DOHH2 (cell line): Measurements from ENCODE around the gene EMB.
"Not testable (repeated sequence)": the region's sequence is repeated elsewhere in the genome, so short reads cannot be mapped to it uniquely, and the experiment has no call there.

ENCODE experiments used
- H3F3A ChIP-seq: fragments of 200-600 bp; sonication (generic), shearing (Covaris generic); 2 replicates; pipeline ENCODE4 v1.6.0; 2016; ENCODE audit warnings: antibody characterized with exemption, mild to moderate bottlenecking; ENCODE audit not compliant: control insufficient read depth, insufficient read depth
- H3K27ac ChIP-seq: fragments of 200-600 bp; sonication (generic); 2 replicates; pipeline ENCODE4 v1.5.1; 2014; ENCODE audit warnings: low read depth, mild to moderate bottlenecking, low read length, moderate library complexity
- H3K27me3 ChIP-seq: fragments of 200-600 bp; sonication (generic); 2 replicates; pipeline ENCODE4 v1.6.1; 2014; ENCODE audit warnings: mild to moderate bottlenecking, low read length, mixed read lengths; ENCODE audit not compliant: control insufficient read depth
- H3K36me3 ChIP-seq: fragments of 200-600 bp; sonication (generic); 2 replicates; pipeline ENCODE4 v1.6.1; 2014; ENCODE audit warnings: mild to moderate bottlenecking, low read length, moderate library complexity, mixed read lengths; ENCODE audit not compliant: control insufficient read depth
- H3K4me1 ChIP-seq: fragments of 200-600 bp; sonication (generic); 2 replicates; pipeline ENCODE4 v1.6.1; 2014; ENCODE audit warnings: mild to moderate bottlenecking, low read length, mixed read lengths; ENCODE audit not compliant: control insufficient read depth
- H3K4me2 ChIP-seq: fragments of 200-600 bp; sonication (generic); 2 replicates; pipeline ENCODE4 v1.6.0; 2014; ENCODE audit warnings: mild to moderate bottlenecking, low read length, moderate library complexity
- H3K4me3 ChIP-seq: fragments of 200-600 bp; sonication (generic); 2 replicates; pipeline ENCODE4 v1.5.1; 2014; ENCODE audit warnings: mild to moderate bottlenecking, low read length, mixed read lengths
- H3K79me2 ChIP-seq: fragments of 200-600 bp; sonication (generic); 2 replicates; pipeline ENCODE4 v1.6.1; 2014; ENCODE audit warnings: mild to moderate bottlenecking, low read length, mixed read lengths; ENCODE audit not compliant: control insufficient read depth
- H3K9me2 ChIP-seq: fragments of 200-600 bp; sonication (generic); replicated peaks from 2 replicates; pipeline ENCODE4 v1.6.1; 2014; ENCODE audit warnings: mild to moderate bottlenecking, low read length, mixed read lengths; ENCODE audit not compliant: control insufficient read depth
- H3K9me3 ChIP-seq: fragments of 200-600 bp; sonication (generic); 2 replicates; pipeline ENCODE4 v1.6.1; 2014; ENCODE audit warnings: antibody characterized with exemption, low read length, mixed read lengths; ENCODE audit not compliant: control insufficient read depth, insufficient read depth
- H4K20me1 ChIP-seq: fragments of 200-600 bp; sonication (generic); 2 replicates; pipeline ENCODE4 v1.6.0; 2014; ENCODE audit warnings: low read depth, mild to moderate bottlenecking, antibody characterized with exemption, low read length, moderate library complexity; ENCODE audit not compliant: control insufficient read depth, insufficient read depth
- EZH2phosphoT487 ChIP-seq: fragments of 200-600 bp; sonication (generic); IDR thresholded peaks from 2 replicates; pipeline ENCODE4 v1.6.1; 2017; ENCODE audit warnings: borderline replicate concordance, mild to moderate bottlenecking, antibody characterized with exemption, low read length, moderate library complexity, mixed read lengths
- TF ChIP-seq, protein P1 (sequence below): fragments of 200-600 bp; sonication (generic); IDR thresholded peaks from one replicate; pipeline ENCODE4 v1.5.1; 2014; ENCODE audit warnings: antibody characterized with exemption, mild to moderate bottlenecking, low read depth, low read length; ENCODE audit not compliant: poor library complexity, severe bottlenecking

EMB gene

DNA sequence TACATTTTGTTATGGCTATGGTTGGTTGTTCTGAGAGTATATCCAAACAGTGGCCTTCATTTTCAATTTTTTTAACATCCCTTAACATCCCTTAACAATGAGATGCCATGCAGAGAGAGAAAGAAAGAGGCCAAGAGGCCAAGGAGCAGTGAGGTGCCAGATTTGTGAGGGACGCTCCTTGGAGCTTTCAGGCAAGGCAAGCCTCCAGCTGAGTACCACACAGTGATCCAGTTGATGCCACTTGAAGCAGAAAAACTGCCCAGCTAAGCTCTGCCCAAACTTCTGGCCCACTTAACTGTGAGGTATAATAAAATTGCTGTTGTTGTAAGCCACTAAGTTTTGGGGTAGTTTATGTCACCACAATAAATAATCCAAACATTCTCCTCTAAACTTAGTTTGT is 22.6 kb upstream of the EMB start:
- Histone ChIP-seq H3K27me3 (no peaks in the 10 kb centered on the region), H3F3A (no peaks in the 10 kb centered on the region), H3K4me2 (no peak overlapping the region), H3K27ac (no peak overlapping the region), H3K9me3 (no peaks in the 10 kb centered on the region), H3K9me2 (no peaks in the 10 kb centered on the region), H3K79me2 (no peaks in the 10 kb centered on the region), H3K36me3 (no peaks in the 10 kb centered on the region), H3K4me3 (no peak overlapping the region), H3K4me1 (no peaks in the 10 kb centered on the region), H4K20me1 (no peaks in the 10 kb centered on the region)
- TF ChIP-seq, protein P1, sequence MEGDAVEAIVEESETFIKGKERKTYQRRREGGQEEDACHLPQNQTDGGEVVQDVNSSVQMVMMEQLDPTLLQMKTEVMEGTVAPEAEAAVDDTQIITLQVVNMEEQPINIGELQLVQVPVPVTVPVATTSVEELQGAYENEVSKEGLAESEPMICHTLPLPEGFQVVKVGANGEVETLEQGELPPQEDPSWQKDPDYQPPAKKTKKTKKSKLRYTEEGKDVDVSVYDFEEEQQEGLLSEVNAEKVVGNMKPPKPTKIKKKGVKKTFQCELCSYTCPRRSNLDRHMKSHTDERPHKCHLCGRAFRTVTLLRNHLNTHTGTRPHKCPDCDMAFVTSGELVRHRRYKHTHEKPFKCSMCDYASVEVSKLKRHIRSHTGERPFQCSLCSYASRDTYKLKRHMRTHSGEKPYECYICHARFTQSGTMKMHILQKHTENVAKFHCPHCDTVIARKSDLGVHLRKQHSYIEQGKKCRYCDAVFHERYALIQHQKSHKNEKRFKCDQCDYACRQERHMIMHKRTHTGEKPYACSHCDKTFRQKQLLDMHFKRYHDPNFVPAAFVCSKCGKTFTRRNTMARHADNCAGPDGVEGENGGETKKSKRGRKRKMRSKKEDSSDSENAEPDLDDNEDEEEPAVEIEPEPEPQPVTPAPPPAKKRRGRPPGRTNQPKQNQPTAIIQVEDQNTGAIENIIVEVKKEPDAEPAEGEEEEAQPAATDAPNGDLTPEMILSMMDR: no peak
- no peak for TF ChIP-seq EZH2phosphoT487

DNA sequence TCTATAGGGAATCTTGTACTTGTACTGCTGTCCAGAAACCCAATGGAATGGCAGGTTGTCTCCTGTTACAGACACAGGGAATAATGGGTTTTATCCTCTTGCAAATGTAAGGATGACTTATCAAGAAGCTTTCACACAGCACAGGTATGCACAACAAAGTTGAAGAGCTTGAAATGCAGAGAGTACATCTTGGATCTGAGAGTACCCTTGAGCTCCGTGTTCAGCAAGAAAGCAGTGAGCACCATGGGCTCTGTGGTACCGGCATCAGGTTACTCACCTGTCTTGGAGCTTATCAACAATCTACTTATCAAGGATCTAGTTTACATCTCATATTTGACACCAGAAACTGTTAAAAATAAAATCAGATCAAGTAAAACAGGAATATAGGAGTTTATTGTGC is 22.0 kb upstream of the EMB start:
- no peaks in the 10 kb centered on the region for H3K9me2 ChIP-seq
- H3K4me3 ChIP-seq: no peak overlapping the region
- no peaks in the 10 kb centered on the region for H3K36me3 ChIP-seq
- no peaks in the 10 kb centered on the region for H3K4me1 ChIP-seq
- H3K79me2 ChIP-seq: no peaks in the 10 kb centered on the region
- no peaks in the 10 kb centered on the region for H3F3A ChIP-seq
- H3K27ac ChIP-seq: no peak overlapping the region
- no peak overlapping the region for H3K4me2 ChIP-seq
- no peaks in the 10 kb centered on the region for H3K9me3 ChIP-seq
- no peaks in the 10 kb centered on the region for H4K20me1 ChIP-seq
- TF ChIP-seq EZH2phosphoT487: no peak
- TF ChIP-seq, protein P1: no peak
- no peaks in the 10 kb centered on the region for H3K27me3 ChIP-seq

DNA sequence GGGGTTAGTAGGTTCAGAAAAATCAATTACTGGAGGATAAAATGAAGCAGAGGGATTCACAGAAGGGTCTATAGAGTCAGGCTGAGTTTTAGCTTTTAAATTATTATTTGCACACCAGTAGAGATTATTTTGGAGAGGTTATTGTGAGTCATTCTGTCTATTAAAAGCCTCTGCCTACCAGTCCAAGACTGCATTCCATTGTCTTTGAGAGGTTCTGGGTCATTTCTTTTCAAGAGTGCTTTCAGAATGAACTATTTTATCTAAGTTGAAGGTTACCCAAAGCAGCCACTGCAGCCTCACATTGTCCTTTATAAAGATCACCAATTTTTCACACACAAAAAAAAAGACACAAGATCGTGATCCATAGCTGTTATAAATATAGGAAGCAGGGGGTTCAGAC is 21.5 kb upstream of the EMB start:
- not testable (repeated sequence) for H3K4me2 ChIP-seq, H3K79me2 ChIP-seq, H4K20me1 ChIP-seq

DNA sequence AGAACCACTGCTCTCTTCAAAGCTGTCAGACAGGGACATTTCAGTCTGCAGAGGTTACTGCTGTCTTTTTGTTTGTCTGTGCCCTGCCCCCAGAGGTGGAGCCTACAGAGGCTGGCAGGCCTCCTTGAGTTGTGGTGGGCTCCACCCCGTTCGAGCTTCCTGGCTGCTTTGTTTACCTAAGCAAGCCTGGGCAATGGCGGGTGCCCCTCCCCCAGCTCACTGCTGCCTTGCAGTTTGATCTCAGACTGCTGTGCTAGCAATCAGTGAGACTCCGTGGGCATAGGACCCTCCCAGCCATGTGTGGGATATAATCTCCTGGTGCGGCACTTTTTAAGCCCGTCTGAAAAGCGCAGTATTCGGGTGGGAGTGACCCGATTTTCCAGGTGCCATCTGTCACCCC is 17.3 kb upstream of the EMB start:
- H3K27me3 ChIP-seq, H3K4me2 ChIP-seq, H3K79me2 ChIP-seq, H3F3A ChIP-seq, H3K9me3 ChIP-seq, H3K27ac ChIP-seq, H3K36me3 ChIP-seq, H3K9me2 ChIP-seq, H3K4me3 ChIP-seq, H4K20me1 ChIP-seq, H3K4me1 ChIP-seq: not testable (repeated sequence)

More for the DNA sequence above, 21.5 kb upstream of the EMB start:
- H3K27me3 ChIP-seq, H3K4me1 ChIP-seq, H3K9me2 ChIP-seq, H3K4me3 ChIP-seq, H3K9me3 ChIP-seq, H3F3A ChIP-seq, H3K27ac ChIP-seq, H3K36me3 ChIP-seq: not testable (repeated sequence)

DNA sequence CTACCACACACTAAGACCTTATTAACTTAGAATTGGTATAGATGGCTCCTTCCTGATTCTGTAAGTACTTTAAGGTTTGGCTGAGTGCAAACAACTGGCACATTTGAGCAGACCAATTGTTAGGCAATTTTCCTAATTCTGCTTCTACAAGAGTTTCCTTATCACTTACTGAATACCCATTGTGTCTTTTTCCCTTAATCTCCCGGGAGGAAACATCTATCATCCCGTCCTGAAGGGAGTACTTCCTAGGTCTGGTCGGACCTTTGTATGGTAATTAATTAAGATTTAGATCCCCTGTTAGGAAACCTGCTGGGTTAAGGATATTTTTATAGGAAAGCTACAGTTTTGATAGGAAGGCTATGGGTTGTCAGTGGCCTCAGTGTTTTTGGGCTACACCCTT is 8.2 kb upstream of the EMB start:
- not testable (repeated sequence) for H3F3A ChIP-seq, H3K4me3 ChIP-seq, H3K79me2 ChIP-seq, H3K27ac ChIP-seq, H3K9me2 ChIP-seq, H4K20me1 ChIP-seq, H3K27me3 ChIP-seq
- peaks cover 14% of the 10 kb centered on the region; the same call in 1 of the 2 replicates for H3K9me3 ChIP-seq
- H3K36me3 ChIP-seq: peaks cover 20% of the 10 kb centered on the region
- peak overlapping the region; percentile 19; the same call in 1 of the 2 replicates for H3K4me2 ChIP-seq
- H3K4me1 ChIP-seq: peaks cover 52% of the 10 kb centered on the region
